Stomach (tissue), 4 donors: ENCODE measurements around the gene TMEM161B.

Source experiments
- CTCF ChIP-seq, 7 experiments: fragments of 450-650 bp in 4 of 7; fragments of 200-600 bp in 3 of 7; sonication (generic) in 3 of 7; IDR thresholded peaks; one replicate each; pipeline ENCODE4 v1.5.1; 2016 to 2019; ENCODE audit warnings: antibody characterized with exemption in 7 of 7, control low read depth in 2 of 7, mild to moderate bottlenecking in 1 of 7
- POLR2A ChIP-seq, 4 donors: fragments of 450-650 bp; IDR thresholded peaks; one replicate each; pipeline ENCODE4 v1.6.1; 2016; ENCODE audit warnings: antibody characterized with exemption in 4 of 4, control low read depth in 2 of 4, mild to moderate bottlenecking in 1 of 4, moderate library complexity in 1 of 4
- POLR2AphosphoS5 ChIP-seq, 3 donors: sonication (generic); formaldehyde crosslinking; IDR thresholded peaks; one replicate each; pipeline ENCODE4 v1.6.1; 2016; ENCODE audit warnings: antibody characterized with exemption in 3 of 3

- no peak for TF ChIP-seq CTCF (IDR thresholded peaks at IDR 0.05)
- no peak for TF ChIP-seq POLR2A (IDR thresholded peaks at IDR 0.05)
- no peak for TF ChIP-seq POLR2AphosphoS5 (IDR thresholded peaks at IDR 0.05)
Measured at GRCh38 chr5:88158056-88158455, 110.6 kb downstream of the TMEM161B start.
